ENCODE measurements around the gene TNFRSF4. TPM values are rescaled to one million over a fixed set of nuclear protein-coding genes. Genes with fewer than 3 reads are reported as not detected.

The TNFRSF4 gene
- total RNA-seq, 2 experiments from 2014 or later: 1.1 TPM; not detected in 1

DNA sequence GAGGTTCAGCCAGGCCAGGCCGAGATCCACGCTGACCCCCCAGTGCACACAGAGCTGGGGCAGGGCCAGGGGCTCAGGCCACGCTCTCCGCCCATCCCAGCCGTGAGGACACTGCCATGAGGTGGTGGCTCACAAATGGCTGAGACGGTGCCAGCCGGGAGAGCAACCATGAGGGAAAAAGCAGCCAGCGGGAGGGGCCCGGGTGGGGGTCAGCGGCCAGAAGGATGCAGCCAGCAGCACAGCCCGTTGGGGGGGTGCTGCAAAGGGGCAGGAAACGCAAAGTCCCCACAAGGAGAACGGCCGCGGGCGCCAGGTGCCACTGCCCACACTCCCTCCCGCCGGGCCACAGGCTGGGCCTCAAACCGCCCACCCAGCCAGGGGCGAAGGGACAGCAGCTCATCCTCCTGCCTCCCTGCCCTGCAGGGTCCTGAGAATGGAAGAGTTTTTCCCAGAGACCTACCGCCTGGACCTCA is 32.0 kb downstream of the TNFRSF4 start:
- POLR2A ChIA-PET: no interaction called here
- H3K4me2 ChIP-seq (ENCODE audit: low read length): no peak overlapping the region
- CTCF ChIA-PET (ENCODE audit: unreplicated experiment): no interaction called here
- no peak for DNase-seq (ENCODE audit: low spot score)
- intact Hi-C loops (cut with micrococcal nuclease; ENCODE audit: unreplicated experiment): no loop called here
- TF ChIP-seq, protein P1, sequence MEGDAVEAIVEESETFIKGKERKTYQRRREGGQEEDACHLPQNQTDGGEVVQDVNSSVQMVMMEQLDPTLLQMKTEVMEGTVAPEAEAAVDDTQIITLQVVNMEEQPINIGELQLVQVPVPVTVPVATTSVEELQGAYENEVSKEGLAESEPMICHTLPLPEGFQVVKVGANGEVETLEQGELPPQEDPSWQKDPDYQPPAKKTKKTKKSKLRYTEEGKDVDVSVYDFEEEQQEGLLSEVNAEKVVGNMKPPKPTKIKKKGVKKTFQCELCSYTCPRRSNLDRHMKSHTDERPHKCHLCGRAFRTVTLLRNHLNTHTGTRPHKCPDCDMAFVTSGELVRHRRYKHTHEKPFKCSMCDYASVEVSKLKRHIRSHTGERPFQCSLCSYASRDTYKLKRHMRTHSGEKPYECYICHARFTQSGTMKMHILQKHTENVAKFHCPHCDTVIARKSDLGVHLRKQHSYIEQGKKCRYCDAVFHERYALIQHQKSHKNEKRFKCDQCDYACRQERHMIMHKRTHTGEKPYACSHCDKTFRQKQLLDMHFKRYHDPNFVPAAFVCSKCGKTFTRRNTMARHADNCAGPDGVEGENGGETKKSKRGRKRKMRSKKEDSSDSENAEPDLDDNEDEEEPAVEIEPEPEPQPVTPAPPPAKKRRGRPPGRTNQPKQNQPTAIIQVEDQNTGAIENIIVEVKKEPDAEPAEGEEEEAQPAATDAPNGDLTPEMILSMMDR (conservative IDR thresholded peaks at IDR 0.05; ENCODE audit: low read length): no peak
- no peak for TF ChIP-seq EZH2phosphoT487 (IDR thresholded peaks at IDR 0.05; ENCODE audit: borderline replicate concordance, low read depth, low read length)
- H3K36me3 ChIP-seq (ENCODE audit: insufficient read depth, low read length): no peaks in the 10 kb centered on the region
- no peaks in the 10 kb centered on the region for H3K9me3 ChIP-seq (ENCODE audit: low read length)
- no peaks in the 10 kb centered on the region for H4K20me1 ChIP-seq (ENCODE audit: insufficient read depth, low read length)
- no peaks in the 10 kb centered on the region for H3K9me2 ChIP-seq (ENCODE audit: insufficient read depth, low read length)
- H2AFZ ChIP-seq (ENCODE audit: low read length): no peak overlapping the region
- H3K4me3 ChIP-seq (ENCODE audit: low read depth, low read length, poor library complexity, severe bottlenecking): no peak overlapping the region
- H3K4me1 ChIP-seq (ENCODE audit: insufficient read depth, low read length, poor library complexity, severe bottlenecking): no peaks in the 10 kb centered on the region
- no peak overlapping the region for H3K27ac ChIP-seq (ENCODE audit: low read depth, low read length, poor library complexity, severe bottlenecking)
- no TSS peak for BruUV-seq (replicated peaks)
- H3K79me2 ChIP-seq (ENCODE audit: insufficient read depth, low read depth, low read length): no peaks in the 10 kb centered on the region

DNA sequence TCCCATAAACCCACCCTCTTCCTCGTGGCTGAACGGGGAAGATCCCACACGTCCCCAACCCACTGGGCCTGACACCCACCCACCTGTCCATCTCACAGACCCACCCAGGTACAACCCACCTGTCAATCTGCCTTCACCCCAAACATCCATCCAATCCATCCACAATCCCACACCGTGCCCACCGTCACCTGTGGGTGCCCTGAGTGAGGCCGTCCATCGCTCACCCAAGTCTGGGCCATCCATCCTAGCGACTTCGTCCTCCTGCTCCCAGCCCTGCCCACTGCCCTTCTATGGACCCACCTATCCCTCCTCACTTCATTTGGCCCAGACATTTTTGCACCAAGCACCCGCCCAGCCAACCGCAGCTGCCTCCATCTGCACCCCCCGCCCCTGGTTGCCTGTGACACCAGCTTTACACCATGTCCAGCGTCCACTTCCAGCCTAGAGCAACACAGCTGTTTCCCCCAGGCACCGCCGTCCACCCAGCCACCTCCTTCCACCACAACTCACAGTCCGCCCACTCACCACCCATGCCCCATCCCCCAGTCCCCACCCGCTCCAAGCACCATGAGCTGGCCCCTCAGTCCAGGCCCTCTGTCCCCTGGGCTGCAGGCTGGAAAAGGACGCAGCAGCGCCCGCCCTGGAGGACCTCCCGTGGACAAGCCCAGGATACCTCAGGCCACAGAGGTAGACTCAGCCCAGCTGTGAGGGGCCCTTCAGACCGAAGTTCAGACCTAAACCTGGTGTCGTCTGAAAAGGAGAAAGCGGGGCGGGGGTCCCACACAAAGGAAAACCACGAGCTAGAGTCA is 32.6 kb downstream of the TNFRSF4 start:
- intact Hi-C loops (cut with micrococcal nuclease; ENCODE audit: unreplicated experiment): no loop called here
- H3K79me2 ChIP-seq (ENCODE audit: insufficient read depth, low read depth, low read length): no peaks in the 10 kb centered on the region
- ChIA-PET POLR2A (no interaction called here), CTCF (ENCODE audit: unreplicated experiment) (no interaction called here)
- no peak overlapping the region for H3K4me2 ChIP-seq (ENCODE audit: low read length)
- BruUV-seq (replicated peaks): no TSS peak
- TF ChIP-seq, protein P1 (conservative IDR thresholded peaks at IDR 0.05; ENCODE audit: low read length): no peak
- TF ChIP-seq EZH2phosphoT487 (IDR thresholded peaks at IDR 0.05; ENCODE audit: borderline replicate concordance, low read depth, low read length): no peak
- no peaks in the 10 kb centered on the region for H3K9me2 ChIP-seq (ENCODE audit: insufficient read depth, low read length)
- H3K4me3 ChIP-seq (ENCODE audit: low read depth, low read length, poor library complexity, severe bottlenecking): no peak overlapping the region
- H3K4me1 ChIP-seq (ENCODE audit: insufficient read depth, low read length, poor library complexity, severe bottlenecking): no peaks in the 10 kb centered on the region
- no peaks in the 10 kb centered on the region for H4K20me1 ChIP-seq (ENCODE audit: insufficient read depth, low read length)
- H3K9me3 ChIP-seq (ENCODE audit: low read length): no peaks in the 10 kb centered on the region
- H3K27ac ChIP-seq (ENCODE audit: low read depth, low read length, poor library complexity, severe bottlenecking): no peak overlapping the region
- no peaks in the 10 kb centered on the region for H3K36me3 ChIP-seq (ENCODE audit: insufficient read depth, low read length)
- no peak overlapping the region for H2AFZ ChIP-seq (ENCODE audit: low read length)
- no peak for DNase-seq (ENCODE audit: low spot score)

Measured in OCI-LY7 (cell line).